Common myeloid progenitor, CD34-positive (primary cell): ENCODE measurements around the gene IGSF9B.

ENCODE experiments used
- CTCF ChIA-PET: fragments of 350-600 bp; sonication (Branson Sonifier 250); formaldehyde crosslinking; loops from one replicate; lab custom pipeline; 2021; ENCODE audit warnings: antibody characterized with exemption; lab: Charles Lee
- POLR2A ChIA-PET: fragments of 350-600 bp; sonication (Branson Sonifier 250); formaldehyde crosslinking; loops from one replicate; lab custom pipeline; 2021; ENCODE audit warnings: antibody characterized with exemption; lab: Charles Lee
- DNase-seq, 3 donors: peaks; one replicate each; pipeline versions ENCODE4 v3.0.0 to v3.0.0-alpha.2; 2013
- H3K27ac ChIP-seq, 2 experiments: 1 replicate in 1 of 2; 2 replicates in 1 of 2; pipeline ENCODE4 v1.7.0; 2013; ENCODE audit warnings: inconsistent platforms in 2 of 2, low read length in 2 of 2, mild to moderate bottlenecking in 2 of 2, low read depth in 1 of 2, moderate library complexity in 1 of 2; ENCODE audit not compliant: severe bottlenecking in 2 of 2, insufficient read depth in 1 of 2, poor library complexity in 1 of 2
- H3K27me3 ChIP-seq, 5 experiments: replicated peaks in 2 of 5; 1 replicate in 3 of 5; 2 replicates in 2 of 5; pipeline versions ENCODE4 v1.6.1 to v1.7.0; 2013; ENCODE audit warnings: low read length in 4 of 5, mild to moderate bottlenecking in 2 of 5, moderate library complexity in 2 of 5, inconsistent platforms in 1 of 5; ENCODE audit not compliant: insufficient read depth in 5 of 5, control insufficient read depth in 4 of 5
- H3K36me3 ChIP-seq, 4 experiments: 1 replicate in 2 of 4; 2 replicates in 2 of 4; pipeline versions ENCODE4 v1.6.1 to v1.7.0; 2013; ENCODE audit warnings: low read length in 3 of 4, control low read depth in 1 of 4, mild to moderate bottlenecking in 1 of 4; ENCODE audit not compliant: control insufficient read depth in 4 of 4, insufficient read depth in 4 of 4
- H3K4me1 ChIP-seq, 4 experiments: 1 replicate in 3 of 4; 2 replicates in 1 of 4; pipeline versions ENCODE4 v1.6.1 to v1.7.1; 2013; ENCODE audit warnings: low read length in 3 of 4, mild to moderate bottlenecking in 3 of 4, control low read depth in 1 of 4, inconsistent platforms in 1 of 4, moderate library complexity in 1 of 4; ENCODE audit not compliant: control insufficient read depth in 4 of 4, insufficient read depth in 4 of 4; ENCODE audit errors: control extremely low read depth in 1 of 4
- H3K4me3 ChIP-seq, 7 experiments: 1 replicate in 4 of 7; 2 replicates in 3 of 7; pipeline versions ENCODE4 v1.5.1 to v1.7.0; 2013; ENCODE audit warnings: mild to moderate bottlenecking in 7 of 7, low read length in 6 of 7, moderate library complexity in 6 of 7, inconsistent platforms in 2 of 7, low read depth in 2 of 7, control low read depth in 1 of 7; ENCODE audit not compliant: insufficient read depth in 4 of 7, control insufficient read depth in 1 of 7; ENCODE audit errors: extremely low read depth in 1 of 7
- H3K9me3 ChIP-seq, 5 experiments: 1 replicate in 4 of 5; 2 replicates in 1 of 5; pipeline versions ENCODE4 v1.6.1 to v1.7.1; 2013; ENCODE audit warnings: low read length in 4 of 5, mild to moderate bottlenecking in 2 of 5, inconsistent platforms in 1 of 5, low read depth in 1 of 5, moderate library complexity in 1 of 5; ENCODE audit not compliant: control insufficient read depth in 4 of 5, insufficient read depth in 2 of 5; ENCODE audit errors: control extremely low read depth in 1 of 5
- WGBS: methylation state at CpG from one replicate; pipeline ENCODE4 v1.1.5; 2013; ENCODE audit not compliant: insufficient coverage; 5-methylcytosine and 5-hydroxymethylcytosine counted together

Gene IGSF9B

GRCh38 chr11:133860151-133860550 lies 96.6 kb downstream of the IGSF9B start:
- H3K27ac ChIP-seq, result no peak overlapping the region
- H3K9me3 ChIP-seq, result no peaks in the 10 kb centered on the region
- H3K4me3 ChIP-seq, result no peak overlapping the region
- H3K27me3 ChIP-seq, result peaks cover under 1 to 17% (median 3%) of the 10 kb centered on the region in 5 experiments
- WGBS, result 91% methylated on average over 5 of the region's 6 CpGs
- ChIA-PET CTCF (no interaction called here), POLR2A (no interaction called here)
- H3K4me1 ChIP-seq, result no peaks in the 10 kb centered on the region
- H3K36me3 ChIP-seq, result no peaks in the 10 kb centered on the region
- DNase-seq, result no peak
